Anterior cingulate cortex (tissue), 58 donors: ENCODE data around the gene KIRREL3.

Experiments used
- DNase-seq, 58 donors: peaks; one replicate each; lab custom pipeline; 2025; lab: John Stamatoyannopoulos, UW

KIRREL3 gene

DNA sequence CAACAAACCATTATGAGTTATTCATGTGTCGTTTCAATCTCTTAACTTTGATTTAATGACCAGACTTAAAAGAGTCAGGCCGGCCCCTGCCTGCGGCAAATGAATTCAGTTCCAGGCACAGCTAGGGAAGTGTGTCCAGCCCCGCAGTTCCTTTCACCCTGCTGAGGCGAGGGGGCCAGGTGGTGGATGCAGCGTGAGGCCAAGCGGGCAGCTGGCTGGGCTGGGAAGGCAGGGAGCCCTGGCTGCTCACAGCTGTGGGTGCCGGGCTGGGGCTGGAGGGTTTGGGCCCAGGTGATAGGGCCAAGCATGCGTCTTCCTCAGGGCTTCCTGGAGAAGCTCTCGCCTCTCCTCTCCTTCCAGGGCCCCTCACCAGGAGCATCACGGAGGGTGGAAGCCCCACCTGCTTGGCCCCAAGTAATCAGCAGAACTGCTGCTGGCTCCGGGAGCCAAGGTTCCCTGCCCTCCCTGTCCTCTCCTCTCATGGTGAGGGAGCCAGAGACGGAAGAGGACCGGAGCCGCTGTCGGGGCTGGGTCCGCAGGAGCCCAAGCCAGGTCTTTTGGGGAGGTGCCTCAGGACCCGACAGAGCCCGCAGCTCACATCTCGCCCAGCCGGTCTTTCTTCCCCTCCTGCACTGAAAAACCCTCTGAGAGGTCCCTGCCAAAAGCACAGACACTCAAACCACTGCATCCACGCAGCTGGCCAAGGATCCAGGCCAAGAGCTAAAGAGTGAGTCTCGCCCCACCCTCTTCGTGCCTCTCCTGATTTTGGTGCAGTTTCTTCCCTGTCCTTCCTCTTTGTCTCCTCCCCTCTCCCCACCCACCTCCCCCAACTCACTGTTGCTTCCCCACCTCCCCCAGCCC, 548.1 kb downstream of the KIRREL3 start:
- no peak for DNase-seq

- no peak for DNase-seq
These were observed 549.3 kb downstream of the KIRREL3 start for GRCh38 chr11:126451211-126451802.

GRCh38 chr11:126450806-126451205, 549.8 kb downstream of the KIRREL3 start:
- no peak for DNase-seq

DNA sequence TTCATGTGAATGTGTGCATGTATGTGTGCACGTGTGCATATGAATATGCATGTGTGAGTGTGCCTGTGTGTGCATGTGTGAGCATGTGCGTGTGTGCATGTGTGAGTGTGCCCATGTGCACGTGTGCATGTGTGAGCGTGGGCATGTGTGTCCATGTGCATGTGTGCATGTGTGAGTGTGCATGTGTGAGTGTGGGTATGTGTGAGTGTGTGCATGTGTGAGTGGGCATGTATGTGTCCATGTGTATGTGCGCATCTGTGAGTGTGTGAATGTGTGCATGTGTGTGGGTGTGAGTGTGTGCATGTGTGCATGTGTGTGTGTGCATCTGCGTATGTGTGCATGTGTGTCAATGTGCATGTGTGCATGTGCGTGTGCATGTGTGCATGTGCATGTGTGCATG, 550.4 kb downstream of the KIRREL3 start:
- DNase-seq, result no peak

- DNase-seq, result no peak
These were observed 554.0 kb downstream of the KIRREL3 start for GRCh38 chr11:126446581-126446980.

DNA sequence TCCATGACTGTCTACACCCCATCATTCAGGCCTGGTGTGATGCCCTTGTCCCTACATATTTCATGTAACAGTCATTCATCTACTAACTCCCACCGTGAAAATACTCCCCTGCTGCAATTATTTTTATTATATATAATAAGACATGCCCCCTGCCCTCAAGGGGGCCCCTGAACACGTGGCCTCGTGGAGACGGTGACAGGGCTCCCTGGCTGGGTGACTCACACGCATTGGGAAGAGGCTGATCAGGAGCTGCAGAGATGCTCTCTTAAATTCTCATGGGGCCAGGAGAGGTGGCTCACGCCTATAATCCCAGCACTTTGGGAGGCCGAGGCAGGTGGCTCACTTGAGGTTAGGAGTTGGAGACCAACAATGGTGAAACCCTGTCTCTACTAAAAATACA, 556.5 kb downstream of the KIRREL3 start:
- no peak for DNase-seq

GRCh38 chr11:126443120-126443519, 557.5 kb downstream of the KIRREL3 start:
- peak in 26 of 58 donors; percentile 11 to 58 (median 32) for DNase-seq

DNA sequence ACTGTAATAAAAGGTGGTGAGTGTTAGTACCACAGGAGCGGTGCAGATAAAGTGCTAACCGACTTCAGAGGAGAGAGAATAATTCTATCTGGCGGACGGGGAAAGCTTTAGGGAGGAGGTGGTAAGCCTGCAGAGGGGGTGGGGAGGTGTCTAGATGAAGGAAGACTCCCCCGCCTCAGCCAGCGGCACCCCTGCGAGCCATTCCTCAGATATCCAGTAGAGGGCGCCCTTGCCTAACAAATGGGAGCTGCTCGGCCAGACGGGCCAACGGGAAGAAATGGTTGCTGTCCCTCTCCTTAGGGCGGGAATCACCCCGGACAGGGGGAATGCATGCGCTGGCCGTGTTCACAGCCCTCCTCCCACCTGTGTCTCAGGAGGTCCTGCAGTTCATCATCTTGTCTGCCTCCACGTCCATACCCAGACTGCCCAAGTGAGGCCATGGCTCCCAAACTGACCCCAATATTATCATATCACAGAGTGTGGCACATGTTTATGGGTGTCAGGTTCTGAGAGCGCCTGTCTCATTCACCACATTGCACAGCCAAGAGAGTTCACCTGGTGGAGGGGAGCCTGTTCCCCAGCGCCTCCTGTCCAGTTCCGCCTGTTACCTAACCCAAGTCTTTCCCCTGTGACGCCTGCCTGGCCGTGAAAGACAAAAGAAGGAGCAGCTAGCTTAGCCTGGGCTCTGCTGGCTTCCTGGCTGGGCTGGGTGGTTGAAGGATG, 559.6 kb downstream of the KIRREL3 start:
- DNase-seq, result peak in 57 of 58 donors; percentile 22 to 86 (median 64)

DNA sequence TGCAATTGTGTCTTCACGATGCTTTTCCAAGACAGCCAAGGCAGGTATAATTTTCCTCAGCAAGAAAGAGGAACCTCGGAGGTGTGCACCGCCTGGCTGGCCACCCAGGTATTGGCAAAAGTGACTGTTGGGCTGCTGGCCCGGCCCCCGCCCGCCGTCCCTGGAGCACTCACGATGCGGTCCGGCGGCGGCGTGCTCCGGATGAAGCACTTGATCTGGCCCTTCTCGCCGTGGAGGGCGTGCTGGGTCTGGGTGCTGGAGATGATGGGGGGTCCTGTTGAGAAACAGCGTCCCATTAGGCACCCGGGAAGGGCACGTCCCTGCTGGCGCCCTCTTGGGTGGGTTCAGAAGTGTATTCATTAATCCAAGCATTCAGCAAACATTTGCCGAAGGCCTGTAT, 560.3 kb downstream of the KIRREL3 start:
- no peak for DNase-seq

DNA sequence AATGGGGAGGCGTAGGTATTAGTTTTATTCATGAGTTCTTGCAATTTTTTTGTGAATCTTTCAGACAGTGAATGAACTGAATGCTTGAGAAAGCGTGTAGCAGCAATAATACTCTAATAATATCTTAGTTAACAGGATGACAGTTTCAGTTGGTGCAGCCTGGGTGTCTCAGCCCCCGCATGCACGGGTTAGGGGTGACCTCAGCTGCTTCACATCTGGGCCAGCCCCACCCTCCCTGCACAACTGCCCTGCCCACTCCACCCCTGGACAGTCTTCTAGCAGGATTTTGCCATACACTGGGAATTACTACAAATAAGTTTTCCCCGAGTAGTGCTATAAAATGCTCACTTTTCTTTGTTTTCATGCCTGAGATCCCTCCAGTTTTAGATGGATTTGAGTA, 561.9 kb downstream of the KIRREL3 start:
- no peak for DNase-seq

DNA sequence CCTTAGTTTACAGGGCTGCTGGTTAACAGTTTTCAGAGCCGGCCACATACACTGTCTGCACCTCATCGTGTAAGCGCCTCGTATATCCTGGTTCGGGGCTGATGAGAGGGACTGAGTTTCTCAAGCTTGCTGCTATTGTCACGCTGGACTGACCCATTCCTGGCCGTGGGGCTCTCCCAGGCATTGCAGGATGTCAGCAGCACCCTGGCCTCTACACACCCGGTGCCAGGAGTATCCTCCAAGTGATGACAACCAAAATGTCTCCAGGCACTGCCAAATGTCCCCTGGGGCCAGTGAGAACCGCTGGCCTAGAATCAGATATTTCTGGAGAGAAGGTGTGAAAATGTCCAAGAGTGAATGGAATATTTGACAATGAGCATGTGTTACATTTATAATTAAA, 562.3 kb downstream of the KIRREL3 start:
- DNase-seq, result no peak

- no peak for DNase-seq
These were observed 562.8 kb downstream of the KIRREL3 start for GRCh38 chr11:126437731-126438130.

- no peak for DNase-seq
These were observed 564.3 kb downstream of the KIRREL3 start for GRCh38 chr11:126436209-126436755.

- DNase-seq, result no peak
These were observed 565.6 kb downstream of the KIRREL3 start for GRCh38 chr11:126434950-126435335.

- no peak for DNase-seq
These were observed 566.3 kb downstream of the KIRREL3 start for GRCh38 chr11:126433989-126434949.

DNA sequence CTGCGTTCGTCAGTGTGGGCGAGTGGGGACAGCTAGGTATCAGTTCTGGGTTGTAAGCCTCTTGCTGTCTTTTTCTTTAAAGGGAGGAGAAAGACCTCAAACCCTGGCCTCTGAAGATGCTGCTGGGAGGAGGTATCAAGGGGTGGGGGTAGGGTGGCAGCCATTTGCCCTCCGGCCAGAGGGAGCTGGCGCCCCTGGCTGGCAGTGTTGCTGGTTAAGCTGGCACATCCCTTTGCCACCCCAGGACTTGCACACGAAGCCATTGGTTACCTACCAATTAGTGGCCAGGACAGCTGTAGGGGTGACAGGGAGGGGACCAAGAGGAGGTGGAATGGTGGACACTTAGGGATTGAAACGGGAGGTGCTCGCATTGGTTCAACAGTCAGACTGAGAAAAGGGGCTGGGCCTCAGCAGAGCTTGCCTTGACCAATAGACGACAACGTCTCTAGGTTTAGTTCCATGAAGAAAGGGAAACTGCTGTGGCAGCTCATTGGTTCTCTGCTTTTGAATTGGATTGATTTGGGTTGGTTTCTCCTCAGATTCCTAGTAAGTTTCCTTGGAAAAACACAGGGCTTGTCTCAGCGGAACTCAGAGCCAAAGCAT, 567.2 kb downstream of the KIRREL3 start:
- DNase-seq, result no peak

- DNase-seq, result no peak
These were observed 568.0 kb downstream of the KIRREL3 start for GRCh38 chr11:126432525-126432924.

DNA sequence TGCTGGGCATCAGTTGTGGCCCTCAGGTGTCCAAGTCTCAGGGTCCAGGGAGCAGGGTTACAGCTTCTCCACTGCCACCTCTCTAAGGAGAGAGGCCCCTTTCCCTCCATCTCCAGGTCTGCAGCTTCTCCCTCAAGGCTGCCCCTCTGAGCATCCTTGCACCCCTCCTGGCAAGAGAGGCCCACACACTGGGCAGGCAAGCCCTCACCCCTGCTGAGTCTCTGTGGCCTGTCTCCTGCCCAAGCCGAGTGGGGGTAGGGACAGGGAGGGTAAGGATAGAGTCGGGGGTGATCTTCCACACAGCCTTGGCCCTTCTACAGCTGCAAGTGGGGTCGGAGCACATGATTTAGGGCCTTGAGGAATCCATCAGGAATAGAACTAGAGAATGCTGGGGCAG, 568.5 kb downstream of the KIRREL3 start:
- DNase-seq, result no peak

- DNase-seq, result no peak
These were observed 569.0 kb downstream of the KIRREL3 start for GRCh38 chr11:126431401-126432064.
